KMS-11 (cell line): ENCODE measurements around the gene RAMACL.

Experiments used
- H2AFZ ChIP-seq: fragments of 200-600 bp; sonication (generic); 2 replicates; pipeline ENCODE4 v1.6.1; 2016; ENCODE audit warnings: antibody characterized with exemption, mixed run types, low read depth
- H3K27ac ChIP-seq: fragments of 200-600 bp; sonication (generic); 2 replicates; pipeline ENCODE4 v1.6.1; 2016; ENCODE audit warnings: mild to moderate bottlenecking, mixed run types
- H3K27me3 ChIP-seq: fragments of 200-600 bp; sonication (generic); 2 replicates; pipeline ENCODE4 v1.6.1; 2017; ENCODE audit warnings: mild to moderate bottlenecking, low read depth, mixed run types, moderate library complexity; ENCODE audit not compliant: insufficient read depth
- H3K36me3 ChIP-seq: fragments of 200-600 bp; sonication (generic); 2 replicates; pipeline ENCODE4 v1.6.1; 2017; ENCODE audit warnings: mild to moderate bottlenecking, mixed run types; ENCODE audit not compliant: insufficient read depth
- H3K4me1 ChIP-seq: fragments of 200-600 bp; sonication (generic); 2 replicates; pipeline ENCODE4 v1.6.1; 2016; ENCODE audit warnings: mild to moderate bottlenecking, low read depth, mixed run types; ENCODE audit not compliant: poor library complexity, severe bottlenecking
- H3K4me2 ChIP-seq: fragments of 200-600 bp; sonication (generic); 2 replicates; pipeline ENCODE4 v1.7.0; 2016; ENCODE audit warnings: mild to moderate bottlenecking, mixed run types
- H3K4me3 ChIP-seq: fragments of 200-600 bp; sonication (generic); IDR thresholded peaks from 2 replicates; pipeline ENCODE4 v1.6.1; 2017; ENCODE audit warnings: low read depth, low read length, mixed read lengths; ENCODE audit not compliant: insufficient read depth
- H3K79me2 ChIP-seq: fragments of 200-600 bp; sonication (generic); 2 replicates; pipeline ENCODE4 v1.6.1; 2016; ENCODE audit warnings: low read depth, mixed run types; ENCODE audit not compliant: insufficient read depth
- H3K9ac ChIP-seq: fragments of 200-600 bp; sonication (generic); 2 replicates; pipeline ENCODE4 v1.6.1; 2016; ENCODE audit warnings: mild to moderate bottlenecking, mixed run types
- H4K20me1 ChIP-seq: fragments of 200-600 bp; sonication (generic); 2 replicates; pipeline ENCODE4 v1.6.1; 2016; ENCODE audit warnings: mild to moderate bottlenecking, mixed run types; ENCODE audit not compliant: insufficient read depth
- CTCF ChIP-seq: fragments of 200-600 bp; sonication (generic); conservative IDR thresholded peaks from 2 replicates; pipeline ENCODE4 v1.6.1; 2017; ENCODE audit warnings: low read depth, mild to moderate bottlenecking, antibody characterized with exemption, low read length, moderate library complexity, mixed read lengths

RAMACL gene

GRCh38 chr6:166592821-166593220, 6.3 kb upstream of the RAMACL start:
- Histone ChIP-seq H3K27me3 (no peaks in the 10 kb centered on the region), H3K36me3 (no peaks in the 10 kb centered on the region), H4K20me1 (no peaks in the 10 kb centered on the region), H3K27ac (no peak overlapping the region), H3K4me2 (no peak overlapping the region), H3K4me1 (no peaks in the 10 kb centered on the region), H2AFZ (no peak overlapping the region), H3K9ac (no peak overlapping the region), H3K4me3 (no peak overlapping the region), H3K79me2 (no peaks in the 10 kb centered on the region)
- no peak for TF ChIP-seq CTCF

- Histone ChIP-seq H3K4me2 (no peak overlapping the region), H3K27me3 (no peaks in the 10 kb centered on the region), H3K79me2 (no peaks in the 10 kb centered on the region), H3K36me3 (no peaks in the 10 kb centered on the region), H3K9ac (no peak overlapping the region), H2AFZ (no peak overlapping the region), H4K20me1 (no peaks in the 10 kb centered on the region), H3K27ac (no peak overlapping the region), H3K4me3 (no peak overlapping the region), H3K4me1 (no peaks in the 10 kb centered on the region)
- TF ChIP-seq CTCF: no peak
Observed at GRCh38 chr6:166591961-166592520, 5.6 kb upstream of the RAMACL start.

GRCh38 chr6:166591026-166591425, 4.5 kb upstream of the RAMACL start:
- no peaks in the 10 kb centered on the region for H3K36me3 ChIP-seq
- no peak overlapping the region for H3K27ac ChIP-seq
- no peak overlapping the region for H3K4me3 ChIP-seq
- TF ChIP-seq CTCF: no peak
- no peak overlapping the region for H2AFZ ChIP-seq
- no peaks in the 10 kb centered on the region for H3K4me1 ChIP-seq
- no peak overlapping the region for H3K9ac ChIP-seq
- H3K4me2 ChIP-seq: no peak overlapping the region
- no peaks in the 10 kb centered on the region for H3K27me3 ChIP-seq
- no peaks in the 10 kb centered on the region for H4K20me1 ChIP-seq
- no peaks in the 10 kb centered on the region for H3K79me2 ChIP-seq

- Histone ChIP-seq H2AFZ (no peak overlapping the region), H3K27ac (no peak overlapping the region)
Observed at GRCh38 chr6:166589786-166590574, 3.5 kb upstream of the RAMACL start.

More at GRCh38 chr6:166589786-166590574, 3.5 kb upstream of the RAMACL start:
- no peaks in the 10 kb centered on the region for H3K27me3 ChIP-seq
- H3K79me2 ChIP-seq: no peaks in the 10 kb centered on the region
- H3K9ac ChIP-seq: no peak overlapping the region
- no peak for TF ChIP-seq CTCF
- H3K36me3 ChIP-seq: no peaks in the 10 kb centered on the region
- H3K4me3 ChIP-seq: no peak overlapping the region
- no peaks in the 10 kb centered on the region for H3K4me1 ChIP-seq
- H4K20me1 ChIP-seq: no peaks in the 10 kb centered on the region
- H3K4me2 ChIP-seq: no peak overlapping the region
